ENCODE measurements around the gene SLC7A11. TPM values are rescaled to one million over a fixed set of nuclear protein-coding genes. Genes with fewer than 3 reads are reported as not detected.

Gene SLC7A11
- total and polyA plus RNA-seq, 2 experiments from 2014 or later: 10.0 to 33.9 TPM

DNA sequence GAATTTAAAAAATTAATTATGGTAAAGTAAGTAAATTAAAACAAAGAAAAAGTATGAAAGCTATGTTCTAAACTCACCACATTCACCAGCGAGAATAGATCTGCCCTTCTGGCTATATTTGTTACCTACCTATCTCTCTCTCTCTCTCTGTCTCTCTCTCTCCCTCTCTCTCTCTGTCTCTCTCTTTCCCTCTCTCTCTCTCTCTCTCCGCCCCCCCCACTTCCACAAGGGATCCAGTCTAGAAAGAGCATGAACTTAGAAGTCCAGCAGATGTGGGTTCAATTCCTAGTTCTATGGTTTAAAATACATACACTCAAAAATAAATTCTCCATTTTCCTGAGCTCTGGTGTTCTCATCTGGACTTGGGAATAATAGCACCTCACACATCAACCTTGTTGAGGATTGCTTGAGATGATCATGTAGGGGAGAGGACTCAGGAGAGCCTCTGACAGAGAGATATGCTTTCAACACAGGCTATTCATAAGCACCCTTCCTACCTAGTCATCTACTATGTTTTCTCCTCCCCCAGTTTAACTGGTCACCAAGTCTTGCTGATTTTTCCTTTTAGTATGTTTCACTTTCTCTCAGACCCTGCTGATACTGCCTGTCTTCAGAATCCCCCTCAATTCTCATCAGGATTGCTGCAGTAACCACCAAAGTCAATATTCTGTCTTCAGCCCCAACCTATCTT, 64.7 kb downstream of the SLC7A11 start:
- TF ChIP-seq, protein P1, sequence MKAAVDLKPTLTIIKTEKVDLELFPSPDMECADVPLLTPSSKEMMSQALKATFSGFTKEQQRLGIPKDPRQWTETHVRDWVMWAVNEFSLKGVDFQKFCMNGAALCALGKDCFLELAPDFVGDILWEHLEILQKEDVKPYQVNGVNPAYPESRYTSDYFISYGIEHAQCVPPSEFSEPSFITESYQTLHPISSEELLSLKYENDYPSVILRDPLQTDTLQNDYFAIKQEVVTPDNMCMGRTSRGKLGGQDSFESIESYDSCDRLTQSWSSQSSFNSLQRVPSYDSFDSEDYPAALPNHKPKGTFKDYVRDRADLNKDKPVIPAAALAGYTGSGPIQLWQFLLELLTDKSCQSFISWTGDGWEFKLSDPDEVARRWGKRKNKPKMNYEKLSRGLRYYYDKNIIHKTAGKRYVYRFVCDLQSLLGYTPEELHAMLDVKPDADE (IDR thresholded peaks at IDR 0.05): no peak
- TF ChIP-seq EZH2 (IDR thresholded peaks at IDR 0.05; ENCODE audit: low read depth, unreplicated experiment) (no peak), EZH2phosphoT487 (IDR thresholded peaks at IDR 0.05; ENCODE audit: unreplicated experiment) (no peak)
- Mint-ChIP-seq H3K9me3 (no peaks in the 10 kb centered on the region), H3K27me3 (ENCODE audit: insufficient read depth, low read depth, poor library complexity) (no peaks in the 10 kb centered on the region), H3K4me1 (no peaks in the 10 kb centered on the region), H3K27ac (no peak overlapping the region), H3K36me3 (ENCODE audit: low read depth) (peaks cover 78% of the 10 kb centered on the region), H3K4me3 (no peak overlapping the region)
- H3K79me2 ChIP-seq (replicated peaks; ENCODE audit: insufficient read depth): no peaks in the 10 kb centered on the region
- no peak overlapping the region for H3K4me3 ChIP-seq
- no peak overlapping the region for H2AFZ ChIP-seq
- no peak overlapping the region for H3K27ac ChIP-seq (ENCODE audit: low read depth)
- ATAC-seq: no peak
- no peaks in the 10 kb centered on the region for H3K27me3 ChIP-seq (ENCODE audit: insufficient read depth)
- no peak for DNase-seq (ENCODE audit: low spot score)
- H4K20me1 ChIP-seq (replicated peaks; ENCODE audit: insufficient read depth): no peaks in the 10 kb centered on the region
- H3K36me3 ChIP-seq (ENCODE audit: insufficient read depth): peaks cover 23% of the 10 kb centered on the region; the same call in 1 of the 2 replicates
- no peak overlapping the region for H3K4me2 ChIP-seq
- H3K9me2 ChIP-seq (ENCODE audit: insufficient read depth): no peaks in the 10 kb centered on the region
- H3F3A ChIP-seq (replicated peaks; ENCODE audit: low read depth): no peaks in the 10 kb centered on the region
- no peaks in the 10 kb centered on the region for H3K4me1 ChIP-seq (ENCODE audit: insufficient read depth)

DNA sequence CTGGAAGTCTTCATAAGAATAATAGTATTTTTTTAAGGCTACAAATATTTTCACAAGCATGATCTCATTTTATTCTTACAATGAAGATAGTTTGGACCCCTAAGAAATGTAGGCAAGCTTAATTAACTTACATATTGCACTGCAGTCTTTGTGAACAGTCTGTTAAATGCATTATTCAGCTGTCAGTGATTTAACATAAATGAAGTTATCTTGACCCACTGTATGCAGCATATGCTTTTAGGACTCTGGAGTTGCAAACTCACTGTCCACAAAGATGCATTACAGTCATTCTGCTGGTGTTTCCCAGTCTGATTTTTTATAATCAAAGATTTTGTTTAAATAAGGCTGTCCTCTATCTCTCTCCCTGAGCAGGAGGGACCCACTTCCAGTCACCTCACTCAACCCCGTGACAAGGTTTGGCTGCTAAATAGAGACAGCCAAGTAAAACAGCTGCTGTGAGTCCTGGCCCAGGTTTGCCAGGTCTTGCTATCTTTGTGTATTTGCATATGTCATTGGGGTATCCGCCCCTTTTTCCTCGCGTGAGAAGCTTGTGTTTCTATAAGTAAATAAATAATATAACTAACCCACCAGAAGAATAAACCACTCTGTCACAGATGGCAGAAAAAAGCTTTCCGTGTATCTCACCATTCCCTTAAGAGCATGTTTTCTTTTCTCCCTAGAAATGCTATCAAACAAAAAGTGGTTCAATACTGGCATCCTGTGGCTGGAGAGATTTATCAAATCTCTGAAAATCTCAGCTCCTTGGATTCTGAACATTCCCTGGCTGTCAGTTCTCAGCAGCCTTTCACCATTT, 67.0 kb downstream of the SLC7A11 start:
- Histone ChIP-seq H3K9me2 (ENCODE audit: insufficient read depth) (no peaks in the 10 kb centered on the region), H3K27ac (ENCODE audit: low read depth) (no peak overlapping the region)
- no peak overlapping the region for H3K27ac Mint-ChIP-seq
- TF ChIP-seq, protein P2, sequence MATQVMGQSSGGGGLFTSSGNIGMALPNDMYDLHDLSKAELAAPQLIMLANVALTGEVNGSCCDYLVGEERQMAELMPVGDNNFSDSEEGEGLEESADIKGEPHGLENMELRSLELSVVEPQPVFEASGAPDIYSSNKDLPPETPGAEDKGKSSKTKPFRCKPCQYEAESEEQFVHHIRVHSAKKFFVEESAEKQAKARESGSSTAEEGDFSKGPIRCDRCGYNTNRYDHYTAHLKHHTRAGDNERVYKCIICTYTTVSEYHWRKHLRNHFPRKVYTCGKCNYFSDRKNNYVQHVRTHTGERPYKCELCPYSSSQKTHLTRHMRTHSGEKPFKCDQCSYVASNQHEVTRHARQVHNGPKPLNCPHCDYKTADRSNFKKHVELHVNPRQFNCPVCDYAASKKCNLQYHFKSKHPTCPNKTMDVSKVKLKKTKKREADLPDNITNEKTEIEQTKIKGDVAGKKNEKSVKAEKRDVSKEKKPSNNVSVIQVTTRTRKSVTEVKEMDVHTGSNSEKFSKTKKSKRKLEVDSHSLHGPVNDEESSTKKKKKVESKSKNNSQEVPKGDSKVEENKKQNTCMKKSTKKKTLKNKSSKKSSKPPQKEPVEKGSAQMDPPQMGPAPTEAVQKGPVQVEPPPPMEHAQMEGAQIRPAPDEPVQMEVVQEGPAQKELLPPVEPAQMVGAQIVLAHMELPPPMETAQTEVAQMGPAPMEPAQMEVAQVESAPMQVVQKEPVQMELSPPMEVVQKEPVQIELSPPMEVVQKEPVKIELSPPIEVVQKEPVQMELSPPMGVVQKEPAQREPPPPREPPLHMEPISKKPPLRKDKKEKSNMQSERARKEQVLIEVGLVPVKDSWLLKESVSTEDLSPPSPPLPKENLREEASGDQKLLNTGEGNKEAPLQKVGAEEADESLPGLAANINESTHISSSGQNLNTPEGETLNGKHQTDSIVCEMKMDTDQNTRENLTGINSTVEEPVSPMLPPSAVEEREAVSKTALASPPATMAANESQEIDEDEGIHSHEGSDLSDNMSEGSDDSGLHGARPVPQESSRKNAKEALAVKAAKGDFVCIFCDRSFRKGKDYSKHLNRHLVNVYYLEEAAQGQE (IDR thresholded peaks at IDR 0.05; ENCODE audit: unreplicated experiment): no peak
- TF ChIP-seq, protein P1 (IDR thresholded peaks at IDR 0.05): no peak
- TF ChIP-seq, protein P3, sequence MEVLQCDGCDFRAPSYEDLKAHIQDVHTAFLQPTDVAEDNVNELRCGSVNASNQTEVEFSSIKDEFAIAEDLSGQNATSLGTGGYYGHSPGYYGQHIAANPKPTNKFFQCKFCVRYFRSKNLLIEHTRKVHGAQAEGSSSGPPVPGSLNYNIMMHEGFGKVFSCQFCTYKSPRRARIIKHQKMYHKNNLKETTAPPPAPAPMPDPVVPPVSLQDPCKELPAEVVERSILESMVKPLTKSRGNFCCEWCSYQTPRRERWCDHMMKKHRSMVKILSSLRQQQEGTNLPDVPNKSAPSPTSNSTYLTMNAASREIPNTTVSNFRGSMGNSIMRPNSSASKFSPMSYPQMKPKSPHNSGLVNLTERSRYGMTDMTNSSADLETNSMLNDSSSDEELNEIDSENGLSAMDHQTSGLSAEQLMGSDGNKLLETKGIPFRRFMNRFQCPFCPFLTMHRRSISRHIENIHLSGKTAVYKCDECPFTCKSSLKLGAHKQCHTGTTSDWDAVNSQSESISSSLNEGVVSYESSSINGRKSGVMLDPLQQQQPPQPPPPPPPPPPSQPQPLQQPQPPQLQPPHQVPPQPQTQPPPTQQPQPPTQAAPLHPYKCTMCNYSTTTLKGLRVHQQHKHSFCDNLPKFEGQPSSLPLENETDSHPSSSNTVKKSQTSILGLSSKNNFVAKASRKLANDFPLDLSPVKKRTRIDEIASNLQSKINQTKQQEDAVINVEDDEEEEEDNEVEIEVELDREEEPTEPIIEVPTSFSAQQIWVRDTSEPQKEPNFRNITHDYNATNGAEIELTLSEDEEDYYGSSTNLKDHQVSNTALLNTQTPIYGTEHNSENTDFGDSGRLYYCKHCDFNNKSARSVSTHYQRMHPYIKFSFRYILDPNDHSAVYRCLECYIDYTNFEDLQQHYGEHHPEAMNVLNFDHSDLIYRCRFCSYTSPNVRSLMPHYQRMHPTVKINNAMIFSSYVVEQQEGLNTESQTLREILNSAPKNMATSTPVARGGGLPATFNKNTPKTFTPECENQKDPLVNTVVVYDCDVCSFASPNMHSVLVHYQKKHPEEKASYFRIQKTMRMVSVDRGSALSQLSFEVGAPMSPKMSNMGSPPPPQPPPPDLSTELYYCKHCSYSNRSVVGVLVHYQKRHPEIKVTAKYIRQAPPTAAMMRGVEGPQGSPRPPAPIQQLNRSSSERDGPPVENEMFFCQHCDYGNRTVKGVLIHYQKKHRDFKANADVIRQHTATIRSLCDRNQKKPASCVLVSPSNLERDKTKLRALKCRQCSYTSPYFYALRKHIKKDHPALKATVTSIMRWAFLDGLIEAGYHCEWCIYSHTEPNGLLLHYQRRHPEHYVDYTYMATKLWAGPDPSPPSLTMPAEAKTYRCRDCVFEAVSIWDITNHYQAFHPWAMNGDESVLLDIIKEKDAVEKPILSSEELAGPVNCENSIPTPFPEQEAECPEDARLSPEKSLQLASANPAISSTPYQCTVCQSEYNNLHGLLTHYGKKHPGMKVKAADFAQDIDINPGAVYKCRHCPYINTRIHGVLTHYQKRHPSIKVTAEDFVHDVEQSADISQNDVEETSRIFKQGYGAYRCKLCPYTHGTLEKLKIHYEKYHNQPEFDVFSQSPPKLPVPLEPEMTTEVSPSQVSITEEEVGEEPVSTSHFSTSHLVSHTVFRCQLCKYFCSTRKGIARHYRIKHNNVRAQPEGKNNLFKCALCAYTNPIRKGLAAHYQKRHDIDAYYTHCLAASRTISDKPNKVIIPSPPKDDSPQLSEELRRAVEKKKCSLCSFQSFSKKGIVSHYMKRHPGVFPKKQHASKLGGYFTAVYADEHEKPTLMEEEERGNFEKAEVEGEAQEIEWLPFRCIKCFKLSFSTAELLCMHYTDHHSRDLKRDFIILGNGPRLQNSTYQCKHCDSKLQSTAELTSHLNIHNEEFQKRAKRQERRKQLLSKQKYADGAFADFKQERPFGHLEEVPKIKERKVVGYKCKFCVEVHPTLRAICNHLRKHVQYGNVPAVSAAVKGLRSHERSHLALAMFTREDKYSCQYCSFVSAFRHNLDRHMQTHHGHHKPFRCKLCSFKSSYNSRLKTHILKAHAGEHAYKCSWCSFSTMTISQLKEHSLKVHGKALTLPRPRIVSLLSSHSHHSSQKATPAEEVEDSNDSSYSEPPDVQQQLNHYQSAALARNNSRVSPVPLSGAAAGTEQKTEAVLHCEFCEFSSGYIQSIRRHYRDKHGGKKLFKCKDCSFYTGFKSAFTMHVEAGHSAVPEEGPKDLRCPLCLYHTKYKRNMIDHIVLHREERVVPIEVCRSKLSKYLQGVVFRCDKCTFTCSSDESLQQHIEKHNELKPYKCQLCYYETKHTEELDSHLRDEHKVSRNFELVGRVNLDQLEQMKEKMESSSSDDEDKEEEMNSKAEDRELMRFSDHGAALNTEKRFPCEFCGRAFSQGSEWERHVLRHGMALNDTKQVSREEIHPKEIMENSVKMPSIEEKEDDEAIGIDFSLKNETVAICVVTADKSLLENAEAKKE (CRISPR knock-in tag; IDR thresholded peaks at IDR 0.05): no peak
- TF ChIP-seq STAT1 (IDR thresholded peaks at IDR 0.05; ENCODE audit: unreplicated experiment) (no peak), CREB1 (CRISPR knock-in tag; IDR thresholded peaks at IDR 0.05; ENCODE audit: low read depth) (no peak)

More for the DNA sequence above, 67.0 kb downstream of the SLC7A11 start:
- Histone ChIP-seq H4K20me1 (replicated peaks; ENCODE audit: insufficient read depth) (no peaks in the 10 kb centered on the region), H3K27me3 (ENCODE audit: insufficient read depth) (no peaks in the 10 kb centered on the region), H3K4me1 (ENCODE audit: insufficient read depth) (no peaks in the 10 kb centered on the region), H2AFZ (no peak overlapping the region), H3K79me2 (replicated peaks; ENCODE audit: insufficient read depth) (no peaks in the 10 kb centered on the region), H3F3A (replicated peaks; ENCODE audit: low read depth) (no peaks in the 10 kb centered on the region), H3K36me3 (ENCODE audit: insufficient read depth) (peaks cover 24% of the 10 kb centered on the region; the same call in 1 of the 2 replicates), H3K4me3 (no peak overlapping the region), H3K4me2 (no peak overlapping the region)
- Mint-ChIP-seq H3K4me3 (no peak overlapping the region), H3K27me3 (ENCODE audit: insufficient read depth, low read depth, poor library complexity) (no peaks in the 10 kb centered on the region), H3K9me3 (no peaks in the 10 kb centered on the region), H3K4me1 (no peaks in the 10 kb centered on the region), H3K36me3 (ENCODE audit: low read depth) (peaks cover 72% of the 10 kb centered on the region)
- ATAC-seq (no peak), DNase-seq (ENCODE audit: low spot score) (no peak)

All from GM23338 (cell line).